ENCODE results near the gene POLR3H. TPM values are rescaled to one million over a fixed set of nuclear protein-coding genes. Genes with fewer than 3 reads are reported as not detected.
"Not testable (repeated sequence)": the region's sequence is repeated elsewhere in the genome, so short reads cannot be mapped to it uniquely, and the experiment has no call there.

Gene POLR3H
- total RNA-seq, 1 donor from 2014 or later = 9.7 TPM

- DNase-seq (ENCODE audit: low read depth) = no peak
- H3K36me3 ChIP-seq (ENCODE audit: control insufficient read depth, insufficient read depth, low read length) = peaks cover 2% of the 10 kb centered on the region
- H3K4me3 ChIP-seq (ENCODE audit: low read depth, low read length) = no peak overlapping the region
- peak; percentile 90 for TF ChIP-seq CTCF (IDR thresholded peaks at IDR 0.05; ENCODE audit: insufficient read depth, low read length, poor library complexity, severe bottlenecking)
- no peaks in the 10 kb centered on the region for H3K27me3 ChIP-seq (ENCODE audit: control insufficient read depth, insufficient read depth, low read length)
These were observed 32.6 kb upstream of the POLR3H start for GRCh38 chr22:41576877-41577276.

- H3K27me3 ChIP-seq (ENCODE audit: control insufficient read depth, insufficient read depth, low read length) = no peaks in the 10 kb centered on the region
- no peak for DNase-seq (ENCODE audit: low read depth)
- H3K36me3 ChIP-seq (ENCODE audit: control insufficient read depth, insufficient read depth, low read length) = peaks cover 2% of the 10 kb centered on the region
- no peak for TF ChIP-seq CTCF (IDR thresholded peaks at IDR 0.05; ENCODE audit: insufficient read depth, low read length, poor library complexity, severe bottlenecking)
- no peak overlapping the region for H3K4me3 ChIP-seq (ENCODE audit: low read depth, low read length)
These were observed 31.3 kb upstream of the POLR3H start for GRCh38 chr22:41575533-41575932.

- no peak for TF ChIP-seq CTCF (IDR thresholded peaks at IDR 0.05; ENCODE audit: insufficient read depth, low read length, poor library complexity, severe bottlenecking)
These were observed 30.6 kb upstream of the POLR3H start for GRCh38 chr22:41574847-41575381.

GRCh38 chr22:41573677-41574076 is 29.4 kb upstream of the POLR3H start:
- Histone ChIP-seq H3K36me3 (ENCODE audit: control insufficient read depth, insufficient read depth, low read length) (no peaks in the 10 kb centered on the region), H3K4me3 (ENCODE audit: low read depth, low read length) (no peak overlapping the region), H3K27me3 (ENCODE audit: control insufficient read depth, insufficient read depth, low read length) (no peaks in the 10 kb centered on the region)
- TF ChIP-seq CTCF (IDR thresholded peaks at IDR 0.05; ENCODE audit: insufficient read depth, low read length, poor library complexity, severe bottlenecking) = no peak
- DNase-seq (ENCODE audit: low read depth) = no peak

More at GRCh38 chr22:41574847-41575381, 30.6 kb upstream of the POLR3H start:
- H3K36me3 ChIP-seq (ENCODE audit: control insufficient read depth, insufficient read depth, low read length) = peaks cover under 1% of the 10 kb centered on the region
- no peak overlapping the region for H3K4me3 ChIP-seq (ENCODE audit: low read depth, low read length)
- H3K27me3 ChIP-seq (ENCODE audit: control insufficient read depth, insufficient read depth, low read length) = no peaks in the 10 kb centered on the region
- DNase-seq (ENCODE audit: low read depth) = no peak

- not testable (repeated sequence) for DNase-seq (ENCODE audit: low read depth); H3K36me3 ChIP-seq (ENCODE audit: control insufficient read depth, insufficient read depth, low read length); H3K27me3 ChIP-seq (ENCODE audit: control insufficient read depth, insufficient read depth, low read length); H3K4me3 ChIP-seq (ENCODE audit: low read depth, low read length)
These were observed 28.0 kb upstream of the POLR3H start for GRCh38 chr22:41572305-41572704.

GRCh38 chr22:41571786-41572185 is 27.5 kb upstream of the POLR3H start:
- no peaks in the 10 kb centered on the region for H3K27me3 ChIP-seq (ENCODE audit: control insufficient read depth, insufficient read depth, low read length)
- H3K36me3 ChIP-seq (ENCODE audit: control insufficient read depth, insufficient read depth, low read length) = no peaks in the 10 kb centered on the region
- no peak overlapping the region for H3K4me3 ChIP-seq (ENCODE audit: low read depth, low read length)
- no peak for TF ChIP-seq CTCF (IDR thresholded peaks at IDR 0.05; ENCODE audit: insufficient read depth, low read length, poor library complexity, severe bottlenecking)
- no peak for DNase-seq (ENCODE audit: low read depth)

Data from kidney epithelial cell (primary cell).